Gastroesophageal sphincter (tissue), 3 donors: ENCODE measurements around the gene NTN3.

ENCODE experiments used
- CTCF ChIP-seq, 4 experiments: fragments of 200-600 bp in 2 of 4; fragments of 450-650 bp in 2 of 4; sonication (generic) in 1 of 4; IDR thresholded peaks; one replicate each; pipeline ENCODE4 v1.5.1; 2017 to 2019; ENCODE audit warnings: antibody characterized with exemption in 4 of 4, mild to moderate bottlenecking in 2 of 4, moderate library complexity in 2 of 4
- EP300 ChIP-seq: sonication (generic); formaldehyde crosslinking; IDR thresholded peaks from one replicate; pipeline ENCODE4 v1.6.1; 2017; ENCODE audit warnings: antibody characterized with exemption, mild to moderate bottlenecking
- POLR2A ChIP-seq, 2 donors: fragments of 450-650 bp; IDR thresholded peaks; one replicate each; pipeline ENCODE4 v1.6.1; 2017; ENCODE audit warnings: antibody characterized with exemption in 2 of 2, mild to moderate bottlenecking in 2 of 2, moderate library complexity in 1 of 2
- POLR2AphosphoS5 ChIP-seq: sonication (generic); formaldehyde crosslinking; IDR thresholded peaks from one replicate; pipeline ENCODE4 v1.6.1; 2017; ENCODE audit warnings: antibody characterized with exemption

GRCh38 chr16:2427526-2427925 is 43.6 kb upstream of the NTN3 start:
- TF ChIP-seq POLR2A (IDR thresholded peaks at IDR 0.05), result no peak
- TF ChIP-seq CTCF (IDR thresholded peaks at IDR 0.05), result no peak
- no peak for TF ChIP-seq POLR2AphosphoS5
- no peak for TF ChIP-seq EP300
